Activated T-helper 17 cell treated with anti-CD3 and anti-CD28 coated beads, Interleukin-2, amount 50 U/mL, for 72 hours (primary cell): ENCODE results near the gene SLC6A2. TPM values are rescaled to one million over a fixed set of nuclear protein-coding genes. Genes with fewer than 3 reads are reported as not detected.
"Not testable (repeated sequence)": the region's sequence is repeated elsewhere in the genome, so short reads cannot be mapped to it uniquely, and the experiment has no call there.

ENCODE experiments used
- ATAC-seq: fragments of 150-1000 bp; cut with Tn5 transposase; replicated peaks from 2 replicates; pipeline ENCODE4 v1.10.0; 2021; ENCODE audit warnings: mild to moderate bottlenecking, moderate library complexity
- H3K27ac Mint-ChIP-seq: one replicate; pipeline ENCODE4 v1.8.0; 2022; ENCODE audit warnings: mixed read lengths
- H3K27me3 Mint-ChIP-seq: one replicate; pipeline ENCODE4 v1.8.0; 2022; ENCODE audit warnings: mixed read lengths
- H3K36me3 Mint-ChIP-seq: one replicate; pipeline ENCODE4 v1.8.0; 2022; ENCODE audit warnings: low read depth, mild to moderate bottlenecking, mixed read lengths
- H3K4me1 Mint-ChIP-seq: one replicate; pipeline ENCODE4 v1.8.0; 2022; ENCODE audit warnings: mixed read lengths
- H3K4me3 Mint-ChIP-seq: one replicate; pipeline ENCODE4 v1.8.0; 2022; ENCODE audit warnings: mild to moderate bottlenecking, mixed read lengths
- H3K9me3 Mint-ChIP-seq: one replicate; pipeline ENCODE4 v1.8.0; 2022; ENCODE audit warnings: mixed read lengths
- total RNA-seq, 2 donors: library from RNA; stranded (reverse); gene quantifications; one replicate each; pipeline ENCODE4 v1.2.3, GENCODE V29; 2022

The SLC6A2 gene
- total RNA-seq, 2 donors from 2014 or later: not detected

- H3K27ac Mint-ChIP-seq: no peak overlapping the region
- no peaks in the 10 kb centered on the region for H3K4me1 Mint-ChIP-seq
- no peaks in the 10 kb centered on the region for H3K36me3 Mint-ChIP-seq
- H3K27me3 Mint-ChIP-seq: peaks cover 35% of the 10 kb centered on the region
- H3K4me3 Mint-ChIP-seq: no peak overlapping the region
- no peaks in the 10 kb centered on the region for H3K9me3 Mint-ChIP-seq
- ATAC-seq: no peak
Observed at GRCh38 chr16:55735120-55735781, 79.5 kb downstream of the SLC6A2 start.

GRCh38 chr16:55736671-55737070 is 80.9 kb downstream of the SLC6A2 start:
- H3K4me1 Mint-ChIP-seq: no peaks in the 10 kb centered on the region
- no peaks in the 10 kb centered on the region for H3K36me3 Mint-ChIP-seq
- no peak for ATAC-seq
- H3K27ac Mint-ChIP-seq: no peak overlapping the region
- no peaks in the 10 kb centered on the region for H3K9me3 Mint-ChIP-seq
- no peak overlapping the region for H3K4me3 Mint-ChIP-seq
- H3K27me3 Mint-ChIP-seq: peaks cover 35% of the 10 kb centered on the region

DNA sequence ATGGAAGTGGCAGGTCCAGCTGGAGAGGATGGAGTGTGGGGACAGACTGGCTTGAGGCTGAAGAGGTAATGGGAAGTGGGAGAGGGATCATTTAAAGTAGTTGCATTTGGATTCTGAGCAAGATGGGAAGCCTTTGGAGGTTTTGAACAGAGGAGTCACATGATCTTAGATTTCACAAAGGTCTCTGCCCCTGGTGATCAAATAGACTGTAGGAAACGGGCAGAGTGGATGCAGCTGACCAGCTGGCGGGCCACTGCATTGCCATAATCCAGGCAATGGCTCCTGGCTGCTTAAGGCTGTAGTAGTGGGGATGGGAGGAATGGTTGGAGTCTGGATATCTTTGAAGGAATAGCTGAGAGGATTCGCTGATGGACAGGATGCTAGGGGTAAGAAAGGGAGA is 81.5 kb downstream of the SLC6A2 start:
- H3K27ac Mint-ChIP-seq: no peak overlapping the region
- peaks cover 31% of the 10 kb centered on the region for H3K27me3 Mint-ChIP-seq
- no peaks in the 10 kb centered on the region for H3K36me3 Mint-ChIP-seq
- no peak overlapping the region for H3K4me3 Mint-ChIP-seq
- no peaks in the 10 kb centered on the region for H3K4me1 Mint-ChIP-seq
- H3K9me3 Mint-ChIP-seq: no peaks in the 10 kb centered on the region
- no peak for ATAC-seq

DNA sequence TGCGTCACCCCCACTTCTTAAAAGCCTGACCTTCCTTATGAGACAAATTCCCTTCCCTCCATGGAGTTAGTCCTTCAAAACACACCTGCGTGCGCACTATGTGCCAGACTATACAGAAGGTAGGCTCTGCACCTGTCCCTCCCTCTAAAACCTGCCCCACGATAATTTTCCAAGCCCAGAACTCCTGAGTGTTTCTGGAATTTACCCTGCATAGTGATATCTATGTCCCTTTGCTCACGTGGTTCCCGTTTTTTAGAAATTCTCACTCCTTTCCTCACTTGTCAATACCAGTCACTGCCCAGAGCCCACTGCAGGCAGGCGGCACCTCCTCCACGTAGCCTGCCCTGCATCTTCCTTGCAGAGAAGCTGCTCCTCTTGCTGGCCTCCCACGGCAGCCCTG is 82.2 kb downstream of the SLC6A2 start:
- no peaks in the 10 kb centered on the region for H3K36me3 Mint-ChIP-seq
- no peak for ATAC-seq
- no peak overlapping the region for H3K4me3 Mint-ChIP-seq
- no peaks in the 10 kb centered on the region for H3K4me1 Mint-ChIP-seq
- H3K9me3 Mint-ChIP-seq: no peaks in the 10 kb centered on the region
- no peak overlapping the region for H3K27ac Mint-ChIP-seq
- peaks cover 37% of the 10 kb centered on the region for H3K27me3 Mint-ChIP-seq

DNA sequence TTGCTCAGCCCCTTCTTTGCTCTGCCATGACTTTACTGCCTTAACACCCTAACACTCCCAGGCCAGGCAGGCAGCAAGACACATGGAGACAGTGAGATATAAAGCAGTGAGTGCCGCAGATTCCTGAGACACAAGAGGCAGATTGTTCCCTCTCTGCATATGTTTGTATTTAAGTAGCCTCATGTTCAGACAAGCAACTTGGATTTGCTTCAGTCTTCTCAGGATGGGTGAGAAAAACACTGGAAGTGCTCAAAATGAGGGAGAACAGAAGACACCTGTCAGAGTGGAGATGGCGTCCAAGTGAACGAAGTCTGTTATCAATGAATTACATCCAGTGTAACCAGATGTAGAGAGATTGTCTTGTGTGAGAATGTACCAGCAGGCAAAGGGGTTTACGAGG is 90.3 kb downstream of the SLC6A2 start:
- Mint-ChIP-seq H3K27ac (no peak overlapping the region), H3K4me3 (no peak overlapping the region), H3K9me3 (no peaks in the 10 kb centered on the region), H3K36me3 (no peaks in the 10 kb centered on the region), H3K27me3 (peaks cover 27% of the 10 kb centered on the region), H3K4me1 (no peaks in the 10 kb centered on the region)
- ATAC-seq: no peak

GRCh38 chr16:55747785-55748184 is 92.0 kb downstream of the SLC6A2 start:
- no peaks in the 10 kb centered on the region for H3K36me3 Mint-ChIP-seq
- peaks cover 23% of the 10 kb centered on the region for H3K27me3 Mint-ChIP-seq
- H3K9me3 Mint-ChIP-seq: no peaks in the 10 kb centered on the region
- no peak for ATAC-seq
- H3K4me3 Mint-ChIP-seq: no peak overlapping the region
- no peak overlapping the region for H3K27ac Mint-ChIP-seq
- H3K4me1 Mint-ChIP-seq: no peaks in the 10 kb centered on the region

- Mint-ChIP-seq H3K4me3 (peak overlapping the region; percentile 50), H3K4me1 (peaks cover 14% of the 10 kb centered on the region), H3K9me3 (peaks cover 14% of the 10 kb centered on the region), H3K27ac (peak overlapping the region; percentile 82)
- H3K36me3 Mint-ChIP-seq, H3K27me3 Mint-ChIP-seq: not testable (repeated sequence)
- ATAC-seq: peak; percentile 34
Observed at GRCh38 chr16:55752465-55753144, 96.8 kb downstream of the SLC6A2 start.

GRCh38 chr16:55753145-55753631 is 97.4 kb downstream of the SLC6A2 start:
- Mint-ChIP-seq H3K9me3 (peaks cover 14% of the 10 kb centered on the region), H3K27ac (peak overlapping the region; percentile 82), H3K4me1 (peaks cover 14% of the 10 kb centered on the region), H3K4me3 (peak overlapping the region; percentile 50)
- ATAC-seq, H3K27me3 Mint-ChIP-seq, H3K36me3 Mint-ChIP-seq: not testable (repeated sequence)

Other genes with a start within 250 kb of the SLC6A2 start
- not detected for gene MMP2, start 176.8 kb upstream of the SLC6A2 start, total RNA-seq
- gene LPCAT2, start 146.9 kb upstream of the SLC6A2 start, total RNA-seq: 1 to 10 TPM in 1 of 2 donors, under 1 TPM in 1; 0.73 to 1.5 TPM
- gene CAPNS2, start 89.3 kb upstream of the SLC6A2 start, total RNA-seq: not detected
- not detected for gene CES1, start 177.1 kb downstream of the SLC6A2 start, total RNA-seq
- not detected for gene CES5A, start 219.4 kb downstream of the SLC6A2 start, total RNA-seq